GM12864 (cell line): Measurements from ENCODE around the gene DHRS12.

Experiments
- DNase-seq: peaks from one replicate; pipeline ENCODE4 v3.0.0-alpha.2; 2011; ENCODE audit warnings: low read depth
- H3K4me3 ChIP-seq: 2 replicates; pipeline ENCODE4 v1.5.1; 2011; ENCODE audit warnings: mild to moderate bottlenecking, low read depth, low read length, control low read depth
- TF ChIP-seq, protein P1 (sequence below): IDR thresholded peaks from 2 replicates; pipeline ENCODE4 v1.5.1; 2011; ENCODE audit warnings: low read depth, mild to moderate bottlenecking, moderate library complexity, low read length, control low read depth, inconsistent platforms; ENCODE audit errors: missing control alignments

The DHRS12 gene

DNA sequence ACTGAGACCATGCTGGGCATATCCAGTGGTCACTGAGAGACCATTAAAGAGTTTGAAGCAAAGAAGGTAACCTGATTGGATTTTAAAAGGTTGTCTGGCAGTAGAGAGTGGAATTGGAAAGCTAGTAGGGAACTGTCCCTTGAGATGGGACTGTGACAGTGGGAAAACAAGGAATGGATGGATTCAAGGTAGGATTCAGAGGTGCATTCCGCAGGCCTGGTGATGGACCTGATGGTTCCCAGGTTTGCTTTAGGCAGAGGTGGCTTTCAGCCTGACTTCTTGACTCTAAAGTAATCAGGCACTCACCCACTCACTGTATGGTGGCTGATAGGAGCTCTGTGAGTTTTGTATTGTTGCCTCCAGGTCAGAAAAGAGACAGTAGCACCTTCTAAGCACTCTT, 73.0 kb downstream of the DHRS12 start:
- no peak overlapping the region for H3K4me3 ChIP-seq
- TF ChIP-seq, protein P1, sequence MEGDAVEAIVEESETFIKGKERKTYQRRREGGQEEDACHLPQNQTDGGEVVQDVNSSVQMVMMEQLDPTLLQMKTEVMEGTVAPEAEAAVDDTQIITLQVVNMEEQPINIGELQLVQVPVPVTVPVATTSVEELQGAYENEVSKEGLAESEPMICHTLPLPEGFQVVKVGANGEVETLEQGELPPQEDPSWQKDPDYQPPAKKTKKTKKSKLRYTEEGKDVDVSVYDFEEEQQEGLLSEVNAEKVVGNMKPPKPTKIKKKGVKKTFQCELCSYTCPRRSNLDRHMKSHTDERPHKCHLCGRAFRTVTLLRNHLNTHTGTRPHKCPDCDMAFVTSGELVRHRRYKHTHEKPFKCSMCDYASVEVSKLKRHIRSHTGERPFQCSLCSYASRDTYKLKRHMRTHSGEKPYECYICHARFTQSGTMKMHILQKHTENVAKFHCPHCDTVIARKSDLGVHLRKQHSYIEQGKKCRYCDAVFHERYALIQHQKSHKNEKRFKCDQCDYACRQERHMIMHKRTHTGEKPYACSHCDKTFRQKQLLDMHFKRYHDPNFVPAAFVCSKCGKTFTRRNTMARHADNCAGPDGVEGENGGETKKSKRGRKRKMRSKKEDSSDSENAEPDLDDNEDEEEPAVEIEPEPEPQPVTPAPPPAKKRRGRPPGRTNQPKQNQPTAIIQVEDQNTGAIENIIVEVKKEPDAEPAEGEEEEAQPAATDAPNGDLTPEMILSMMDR, result no peak
- no peak for DNase-seq

DNA sequence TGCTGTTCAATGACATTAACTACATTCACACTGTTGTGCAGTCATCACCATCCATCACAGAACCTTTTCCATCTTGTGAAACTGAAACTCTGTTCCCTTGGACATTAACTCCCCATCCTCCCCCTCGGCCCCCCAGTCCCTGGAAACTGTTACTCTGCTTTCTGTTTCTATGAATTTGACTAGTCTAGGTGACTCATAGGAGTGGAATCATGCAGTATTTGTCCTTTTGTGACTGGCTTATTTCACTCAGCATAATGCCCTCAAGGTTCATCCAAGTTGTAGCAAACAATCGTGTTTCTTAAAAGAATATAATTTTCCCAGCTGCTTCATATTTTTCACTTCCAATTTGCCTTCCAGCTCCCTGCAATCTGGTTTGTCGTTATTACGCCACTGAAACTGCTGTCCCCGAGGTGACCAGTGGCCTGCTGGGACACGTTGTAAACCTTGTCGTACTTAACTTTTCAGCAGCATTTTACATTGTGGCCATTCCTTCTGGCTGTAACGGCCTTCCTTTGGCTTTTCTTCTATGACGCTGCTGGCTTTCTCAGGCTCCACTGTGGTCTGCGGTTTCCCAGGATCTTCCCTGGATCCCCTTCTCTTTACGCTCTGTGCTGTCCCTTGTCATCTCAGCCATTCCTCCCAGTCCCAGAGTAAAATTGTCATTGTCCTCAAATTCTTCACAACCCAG, 74.0 kb downstream of the DHRS12 start:
- no peak for DNase-seq
- H3K4me3 ChIP-seq, result no peak overlapping the region
- TF ChIP-seq, protein P1, result no peak

DNA sequence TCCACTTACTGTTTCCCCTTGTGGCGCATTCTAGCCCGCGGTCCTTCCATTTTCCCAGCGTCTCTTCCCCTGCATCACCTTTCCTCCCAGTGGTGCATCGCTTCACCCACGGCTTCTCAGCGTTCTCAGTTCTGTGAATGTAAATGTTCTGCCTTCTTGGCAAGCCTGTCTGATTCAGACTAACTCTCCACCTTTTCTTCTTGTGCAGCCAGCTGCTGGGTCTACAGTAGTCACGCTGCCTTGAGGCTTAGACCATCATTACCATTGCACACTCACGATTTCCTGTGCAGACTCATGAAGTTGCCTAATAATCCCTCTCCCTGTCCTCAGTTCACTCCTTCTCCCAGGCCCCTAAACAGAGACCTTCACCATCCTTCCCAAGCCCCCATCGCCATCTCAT, 75.0 kb downstream of the DHRS12 start:
- TF ChIP-seq, protein P1, result no peak
- DNase-seq, result no peak
- H3K4me3 ChIP-seq, result no peak overlapping the region

GRCh38 chr13:51728275-51728673, 75.7 kb downstream of the DHRS12 start:
- TF ChIP-seq, protein P1, result no peak
- H3K4me3 ChIP-seq, result no peak overlapping the region
- DNase-seq, result no peak

GRCh38 chr13:51727634-51728274, 76.2 kb downstream of the DHRS12 start:
- no peak overlapping the region for H3K4me3 ChIP-seq
- TF ChIP-seq, protein P1, result no peak
- DNase-seq, result no peak

GRCh38 chr13:51726446-51727193, 77.3 kb downstream of the DHRS12 start:
- DNase-seq, result no peak
- TF ChIP-seq, protein P1, result no peak

GRCh38 chr13:51724721-51725120, 79.2 kb downstream of the DHRS12 start:
- TF ChIP-seq, protein P1, result no peak
- no peak for DNase-seq
- no peak overlapping the region for H3K4me3 ChIP-seq

More at GRCh38 chr13:51726446-51727193, 77.3 kb downstream of the DHRS12 start:
- H3K4me3 ChIP-seq, result no peak overlapping the region
